Mesenchymal stem cell (in vitro differentiated cells and primary cell): ENCODE results near the gene RASAL2.

Experiments
- DNase-seq: peaks from one replicate; pipeline ENCODE4 v3.0.0-alpha.2; 2013
- H2AFZ ChIP-seq: one replicate; pipeline ENCODE4 v1.6.1; 2013; ENCODE audit warnings: low read depth, mild to moderate bottlenecking, control low read depth, inconsistent platforms, low read length, moderate library complexity
- H2AK5ac ChIP-seq: 2 replicates; pipeline ENCODE4 v1.6.1; 2013; ENCODE audit warnings: low read length, moderate library complexity, mild to moderate bottlenecking, inconsistent platforms; ENCODE audit not compliant: severe bottlenecking
- H2BK120ac ChIP-seq: one replicate; pipeline ENCODE4 v1.6.1; 2013; ENCODE audit warnings: low read depth, mild to moderate bottlenecking, inconsistent platforms, low read length, moderate library complexity
- H2BK12ac ChIP-seq, 2 experiments: one replicate each; pipeline ENCODE4 v1.6.1; 2013; ENCODE audit warnings: inconsistent platforms in 2 of 2, low read length in 2 of 2, mild to moderate bottlenecking in 2 of 2, moderate library complexity in 2 of 2, control low read depth in 1 of 2
- H2BK15ac ChIP-seq: one replicate; pipeline ENCODE4 v1.6.1; 2013; ENCODE audit warnings: mild to moderate bottlenecking, low read depth, inconsistent platforms; ENCODE audit not compliant: poor library complexity, severe bottlenecking
- H2BK5ac ChIP-seq: 2 replicates; pipeline ENCODE4 v1.6.1; 2013; ENCODE audit warnings: low read depth, mild to moderate bottlenecking, low read length, control low read depth, inconsistent platforms; ENCODE audit not compliant: poor library complexity, severe bottlenecking
- H3K14ac ChIP-seq, 2 experiments: one replicate each; pipeline ENCODE4 v1.6.1; 2013; ENCODE audit warnings: inconsistent platforms in 2 of 2, low read length in 2 of 2, control low read depth in 1 of 2, mild to moderate bottlenecking in 1 of 2, moderate library complexity in 1 of 2
- H3K18ac ChIP-seq, 2 experiments: one replicate each; pipeline ENCODE4 v1.6.1; 2013; ENCODE audit warnings: inconsistent platforms in 2 of 2, low read length in 2 of 2, control low read depth in 1 of 2, low read depth in 1 of 2, mild to moderate bottlenecking in 1 of 2
- H3K23ac ChIP-seq, 2 experiments: one replicate each; pipeline ENCODE4 v1.6.1; 2013; ENCODE audit warnings: inconsistent platforms in 2 of 2, low read length in 2 of 2, mild to moderate bottlenecking in 2 of 2, moderate library complexity in 2 of 2, control low read depth in 1 of 2
- H3K27ac ChIP-seq: 2 replicates; pipeline ENCODE4 v1.5.1; 2013; ENCODE audit warnings: mild to moderate bottlenecking, moderate library complexity, low read length, control low read depth, inconsistent platforms; ENCODE audit not compliant: poor library complexity, severe bottlenecking
- H3K27me3 ChIP-seq, 2 experiments: 2 replicates each; pipeline versions ENCODE4 v1.6.1 to v1.7.0; 2013; ENCODE audit warnings: low read length in 2 of 2, mild to moderate bottlenecking in 2 of 2, moderate library complexity in 2 of 2, control low read depth in 1 of 2, inconsistent platforms in 1 of 2; ENCODE audit not compliant: control insufficient read depth in 1 of 2, insufficient read depth in 1 of 2
- H3K36me3 ChIP-seq, 2 experiments: 2 replicates each; pipeline versions ENCODE4 v1.6.1 to v1.7.0; 2013; ENCODE audit warnings: low read length in 2 of 2, control low read depth in 1 of 2, inconsistent platforms in 1 of 2, low read depth in 1 of 2, mild to moderate bottlenecking in 1 of 2; ENCODE audit not compliant: insufficient read depth in 2 of 2, control insufficient read depth in 1 of 2
- H3K4ac ChIP-seq, 2 experiments: one replicate each; pipeline ENCODE4 v1.6.1; 2013; ENCODE audit warnings: inconsistent platforms in 2 of 2, low read length in 2 of 2, mild to moderate bottlenecking in 2 of 2, moderate library complexity in 2 of 2, control low read depth in 1 of 2, low read depth in 1 of 2
- H3K4me1 ChIP-seq: 2 replicates; pipeline ENCODE4 v1.6.1; 2013; ENCODE audit warnings: low read depth, low read length, control low read depth; ENCODE audit not compliant: control insufficient read depth, insufficient read depth
- H3K4me2 ChIP-seq: 2 replicates; pipeline ENCODE4 v1.6.1; 2013; ENCODE audit warnings: low read length, mild to moderate bottlenecking, inconsistent platforms; ENCODE audit not compliant: poor library complexity, severe bottlenecking
- H3K4me3 ChIP-seq, 2 experiments: 2 replicates each; pipeline versions ENCODE4 v1.5.1 to v1.7.0; 2013; ENCODE audit warnings: low read length in 2 of 2, mild to moderate bottlenecking in 2 of 2, control low read depth in 1 of 2, low read depth in 1 of 2; ENCODE audit not compliant: insufficient read depth in 1 of 2
- H3K79me1 ChIP-seq: replicated peaks from 2 replicates; pipeline ENCODE4 v1.6.1; 2013; ENCODE audit warnings: mild to moderate bottlenecking, control low read depth, low read length, inconsistent platforms; ENCODE audit not compliant: poor library complexity, severe bottlenecking
- H3K9ac ChIP-seq: 2 replicates; pipeline ENCODE4 v1.7.0; 2013; ENCODE audit warnings: mild to moderate bottlenecking, low read length, moderate library complexity
- H3K9me3 ChIP-seq: 2 replicates; pipeline ENCODE4 v1.7.0; 2013; ENCODE audit warnings: mild to moderate bottlenecking, low read length; ENCODE audit not compliant: control insufficient read depth
- H4K8ac ChIP-seq: one replicate; pipeline ENCODE4 v1.6.1; 2013; ENCODE audit warnings: inconsistent platforms, mild to moderate bottlenecking, low read length, moderate library complexity
- H4K91ac ChIP-seq: one replicate; pipeline ENCODE4 v1.6.1; 2013; ENCODE audit warnings: mild to moderate bottlenecking, low read length, inconsistent platforms
- WGBS: methylation state at CpG from one replicate; pipeline ENCODE4 v1.1.7; 2013; ENCODE audit warnings: mixed read lengths; 5-methylcytosine and 5-hydroxymethylcytosine counted together

RASAL2 gene

DNA sequence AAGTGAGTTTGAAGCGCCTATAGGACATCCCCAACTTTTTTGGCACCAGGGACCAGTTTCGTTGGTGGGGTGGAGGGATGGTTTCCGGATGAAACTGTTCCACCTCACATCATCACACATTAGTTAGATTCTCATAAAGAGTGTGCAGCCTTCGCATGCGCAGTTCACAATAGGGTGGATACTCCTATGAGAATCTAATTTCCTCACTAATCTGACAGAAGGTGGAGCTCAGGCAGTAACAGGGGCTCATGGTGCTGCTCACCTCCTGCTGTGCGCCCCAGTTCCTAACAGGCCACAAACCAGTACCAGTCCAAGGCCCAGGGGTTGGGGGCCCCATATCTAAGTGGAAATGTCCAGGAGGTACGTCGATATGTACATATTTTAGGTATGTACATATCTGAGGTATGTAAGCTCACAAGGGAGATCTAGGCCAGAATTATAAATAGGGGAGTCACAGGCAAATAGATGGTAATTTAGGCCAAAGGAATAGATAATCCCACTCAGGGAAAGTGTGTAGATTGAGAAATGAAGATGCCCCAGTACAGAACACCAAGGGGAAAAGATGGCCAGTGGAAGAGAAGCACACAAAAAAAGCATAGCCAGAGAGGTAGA lies 27.5 kb upstream of the RASAL2 start:
- H4K8ac ChIP-seq = no peak overlapping the region
- H2BK120ac ChIP-seq = no peak overlapping the region
- no peak overlapping the region for H3K4ac ChIP-seq
- H3K18ac ChIP-seq = no peak overlapping the region
- no peaks in the 10 kb centered on the region for H3K27me3 ChIP-seq
- no peaks in the 10 kb centered on the region for H3K9me3 ChIP-seq
- no peak overlapping the region for H3K27ac ChIP-seq
- no peaks in the 10 kb centered on the region for H3K4me1 ChIP-seq
- H3K9ac ChIP-seq = no peak overlapping the region
- H2AK5ac ChIP-seq = no peak overlapping the region
- no peak overlapping the region for H3K14ac ChIP-seq
- WGBS = 97% methylated on average over 5 of the region's 8 CpGs
- no peak overlapping the region for H4K91ac ChIP-seq
- H2BK12ac ChIP-seq = no peak overlapping the region
- DNase-seq = no peak
- H3K4me2 ChIP-seq = no peak overlapping the region
- H2BK15ac ChIP-seq = no peak overlapping the region
- H3K4me3 ChIP-seq = no peak overlapping the region
- H3K79me1 ChIP-seq = no peaks in the 10 kb centered on the region
- no peak overlapping the region for H2BK5ac ChIP-seq
- H3K23ac ChIP-seq = no peak overlapping the region
- H3K36me3 ChIP-seq = no peaks in the 10 kb centered on the region
- no peak overlapping the region for H2AFZ ChIP-seq

DNA sequence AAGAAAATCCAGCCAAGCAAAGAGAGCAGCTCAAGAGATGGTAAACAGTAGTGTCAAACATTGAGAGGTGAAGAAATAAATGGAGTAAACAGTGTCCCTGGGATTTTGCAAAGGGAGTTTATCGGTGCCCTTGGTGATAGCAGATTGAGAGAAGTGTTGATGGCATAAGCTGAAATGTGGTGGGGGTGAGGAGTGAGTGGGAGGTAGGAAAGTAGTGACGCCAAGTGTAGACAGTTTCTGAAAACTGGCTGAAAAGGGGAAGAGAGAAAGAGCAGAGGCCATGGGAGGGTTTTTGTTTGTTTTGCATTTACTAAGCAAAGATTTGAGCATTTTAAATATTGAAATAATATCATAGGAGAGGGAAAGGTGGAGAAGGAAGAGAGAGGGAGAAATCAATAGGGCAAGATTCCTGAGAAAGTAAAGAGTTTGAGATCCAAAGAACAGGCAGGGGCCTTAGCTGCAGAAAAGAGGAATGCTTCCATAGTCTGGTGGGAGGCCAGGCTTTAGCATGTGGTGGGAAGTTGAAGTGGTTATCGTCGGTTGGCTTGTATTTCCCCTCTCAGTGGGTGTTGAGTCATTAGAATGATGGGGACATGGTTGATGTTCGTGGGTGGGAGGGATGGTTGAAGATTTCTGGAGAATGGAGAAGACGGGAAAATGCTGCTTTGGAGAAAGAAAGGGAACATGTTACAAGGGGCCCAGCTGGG lies 26.8 kb upstream of the RASAL2 start:
- H2AFZ ChIP-seq = no peak overlapping the region
- no peak overlapping the region for H4K91ac ChIP-seq
- H3K9me3 ChIP-seq = no peaks in the 10 kb centered on the region
- no peaks in the 10 kb centered on the region for H3K4me1 ChIP-seq
- H3K4ac ChIP-seq = no peak overlapping the region
- H3K4me3 ChIP-seq = no peak overlapping the region
- no peak overlapping the region for H3K14ac ChIP-seq
- 74% methylated on average over 6 of the region's 6 CpGs for WGBS
- no peak overlapping the region for H3K23ac ChIP-seq
- no peak overlapping the region for H3K9ac ChIP-seq
- H3K4me2 ChIP-seq = no peak overlapping the region
- H2BK15ac ChIP-seq = no peak overlapping the region
- no peak overlapping the region for H2AK5ac ChIP-seq
- DNase-seq = no peak
- no peak overlapping the region for H2BK120ac ChIP-seq
- H2BK12ac ChIP-seq = no peak overlapping the region
- no peaks in the 10 kb centered on the region for H3K79me1 ChIP-seq
- no peak overlapping the region for H3K27ac ChIP-seq
- H2BK5ac ChIP-seq = no peak overlapping the region
- H3K36me3 ChIP-seq = no peaks in the 10 kb centered on the region
- H3K27me3 ChIP-seq = no peaks in the 10 kb centered on the region
- peak overlapping the region in 1 of 2 experiments; percentile 39 for H3K18ac ChIP-seq
- no peak overlapping the region for H4K8ac ChIP-seq

DNA sequence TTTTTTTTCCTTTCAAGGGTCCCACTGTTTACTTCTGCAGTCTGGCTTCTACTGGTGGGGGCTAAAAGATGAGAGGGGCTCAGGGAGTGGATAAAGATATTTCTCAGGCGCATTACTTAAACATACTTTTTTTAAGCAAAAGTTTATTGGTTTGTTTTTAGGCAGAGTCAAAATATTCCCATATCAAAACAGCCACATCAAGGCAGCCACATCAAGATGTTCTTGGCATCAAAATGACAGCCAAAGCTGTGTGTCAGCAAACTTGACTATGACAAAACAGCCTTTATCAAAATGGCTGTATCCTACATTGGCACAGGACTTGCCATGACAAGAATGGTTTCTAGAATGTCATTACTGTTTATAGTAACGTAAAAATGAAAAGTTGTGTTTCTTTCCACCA lies 22.1 kb upstream of the RASAL2 start:
- Histone ChIP-seq H3K27me3 (no peaks in the 10 kb centered on the region), H3K9ac (no peak overlapping the region), H3K4me3 (no peak overlapping the region), H3K9me3 (no peaks in the 10 kb centered on the region), H4K8ac (no peak overlapping the region), H3K23ac (no peak overlapping the region), H2AK5ac (no peak overlapping the region), H3K14ac (no peak overlapping the region), H2BK120ac (no peak overlapping the region), H4K91ac (no peak overlapping the region), H2BK5ac (no peak overlapping the region), H3K18ac (no peak overlapping the region), H2BK15ac (no peak overlapping the region), H3K4ac (no peak overlapping the region), H3K4me1 (no peaks in the 10 kb centered on the region), H2AFZ (no peak overlapping the region), H3K36me3 (no peaks in the 10 kb centered on the region), H2BK12ac (no peak overlapping the region), H3K27ac (no peak overlapping the region), H3K79me1 (no peaks in the 10 kb centered on the region), H3K4me2 (no peak overlapping the region)
- DNase-seq = no peak
- 80% methylated on average over 1 of the region's 2 CpGs for WGBS

DNA sequence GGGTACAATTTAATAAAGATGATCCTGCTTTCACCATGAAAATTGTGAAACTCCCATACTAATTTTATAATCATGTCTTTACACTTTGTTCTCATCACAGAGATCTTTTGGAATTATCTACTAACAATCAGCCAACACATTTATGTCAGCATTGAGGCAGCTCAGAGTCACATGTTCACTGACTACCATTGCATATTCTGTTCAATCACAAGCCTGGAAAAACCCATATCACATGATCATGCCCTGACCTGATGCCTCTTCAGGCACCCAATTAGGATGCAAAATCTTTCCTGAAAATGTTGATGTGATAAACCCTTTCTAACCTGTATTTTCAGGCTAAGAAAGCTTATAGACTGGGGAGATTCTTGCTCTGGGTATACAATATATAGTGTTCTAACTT lies 21.6 kb upstream of the RASAL2 start:
- H2AFZ ChIP-seq = no peak overlapping the region
- H3K27ac ChIP-seq = no peak overlapping the region
- H3K9ac ChIP-seq = no peak overlapping the region
- no peak overlapping the region for H2BK15ac ChIP-seq
- no peaks in the 10 kb centered on the region for H3K9me3 ChIP-seq
- H3K23ac ChIP-seq = no peak overlapping the region
- no peak overlapping the region for H3K4me2 ChIP-seq
- no peaks in the 10 kb centered on the region for H3K27me3 ChIP-seq
- H3K4ac ChIP-seq = no peak overlapping the region
- no peaks in the 10 kb centered on the region for H3K36me3 ChIP-seq
- no peak overlapping the region for H3K4me3 ChIP-seq
- no peak overlapping the region for H3K14ac ChIP-seq
- no peak overlapping the region for H2BK5ac ChIP-seq
- no peak overlapping the region for H4K8ac ChIP-seq
- DNase-seq = no peak
- H2BK12ac ChIP-seq = no peak overlapping the region
- H2BK120ac ChIP-seq = no peak overlapping the region
- H3K79me1 ChIP-seq = no peaks in the 10 kb centered on the region
- no peak overlapping the region for H2AK5ac ChIP-seq
- no peak overlapping the region for H4K91ac ChIP-seq
- no peak overlapping the region for H3K18ac ChIP-seq
- H3K4me1 ChIP-seq = no peaks in the 10 kb centered on the region
